GM21619 (cell line): ENCODE measurements around the gene SBDS.
"Not testable (repeated sequence)": the region's sequence is repeated elsewhere in the genome, so short reads cannot be mapped to it uniquely, and the experiment has no call there.

Experiments used
- ATAC-seq: cut with Tn5 transposase; IDR thresholded peaks from one replicate; pipeline ENCODE4 v1.9.1; 2021; ENCODE audit not compliant: unreplicated experiment

The SBDS gene

GRCh38 chr7:66995050-66995776 is at the start of gene SBDS:
Gene SBDS, minus strand, starts transcription at chr7:66995586. Its CDS starts 169 bp downstream, at chr7:66995417.
- peak; percentile 60 for ATAC-seq

- not testable (repeated sequence) for ATAC-seq
These were observed 48.2 kb upstream of the SBDS start for GRCh38 chr7:67043559-67043930.

DNA sequence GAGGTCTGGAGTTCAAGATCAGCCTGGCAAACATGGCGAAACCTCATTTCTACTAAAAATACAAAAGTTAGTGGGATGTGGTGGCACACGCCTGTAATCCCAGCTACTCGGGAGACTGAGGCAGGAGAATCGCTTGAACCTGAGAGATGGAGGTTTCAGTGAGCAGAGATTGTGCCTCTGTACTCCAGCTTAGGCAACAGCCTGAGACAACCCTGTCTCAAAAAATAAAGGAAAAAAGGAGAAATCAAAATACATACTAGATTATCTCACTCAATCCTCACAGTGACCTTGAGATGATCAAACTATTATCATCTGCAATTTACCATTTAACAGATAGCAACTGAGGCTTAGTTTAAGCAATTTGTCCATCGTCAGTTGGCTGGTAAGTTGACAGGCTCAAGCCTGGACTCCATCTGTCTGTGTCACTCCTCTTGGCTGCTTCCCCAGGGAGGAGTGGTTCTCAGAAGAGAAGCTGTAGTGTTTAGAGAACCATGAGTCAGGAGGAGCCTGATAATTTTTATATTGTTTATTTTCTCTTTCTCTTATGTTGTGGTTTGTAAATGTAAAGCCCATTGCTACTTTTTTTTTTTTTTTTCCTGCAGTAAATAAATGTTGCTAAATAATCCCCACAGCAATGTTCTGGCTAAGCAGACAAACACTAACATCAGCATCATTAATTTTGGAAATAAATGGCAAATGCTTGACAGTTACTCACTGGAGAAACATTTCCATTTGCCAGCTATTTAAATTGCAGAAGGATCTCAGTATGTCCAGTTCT is 47.6 kb upstream of the SBDS start:
- ATAC-seq = not testable (repeated sequence)

GRCh38 chr7:67040832-67041231 is 45.4 kb upstream of the SBDS start:
- not testable (repeated sequence) for ATAC-seq

DNA sequence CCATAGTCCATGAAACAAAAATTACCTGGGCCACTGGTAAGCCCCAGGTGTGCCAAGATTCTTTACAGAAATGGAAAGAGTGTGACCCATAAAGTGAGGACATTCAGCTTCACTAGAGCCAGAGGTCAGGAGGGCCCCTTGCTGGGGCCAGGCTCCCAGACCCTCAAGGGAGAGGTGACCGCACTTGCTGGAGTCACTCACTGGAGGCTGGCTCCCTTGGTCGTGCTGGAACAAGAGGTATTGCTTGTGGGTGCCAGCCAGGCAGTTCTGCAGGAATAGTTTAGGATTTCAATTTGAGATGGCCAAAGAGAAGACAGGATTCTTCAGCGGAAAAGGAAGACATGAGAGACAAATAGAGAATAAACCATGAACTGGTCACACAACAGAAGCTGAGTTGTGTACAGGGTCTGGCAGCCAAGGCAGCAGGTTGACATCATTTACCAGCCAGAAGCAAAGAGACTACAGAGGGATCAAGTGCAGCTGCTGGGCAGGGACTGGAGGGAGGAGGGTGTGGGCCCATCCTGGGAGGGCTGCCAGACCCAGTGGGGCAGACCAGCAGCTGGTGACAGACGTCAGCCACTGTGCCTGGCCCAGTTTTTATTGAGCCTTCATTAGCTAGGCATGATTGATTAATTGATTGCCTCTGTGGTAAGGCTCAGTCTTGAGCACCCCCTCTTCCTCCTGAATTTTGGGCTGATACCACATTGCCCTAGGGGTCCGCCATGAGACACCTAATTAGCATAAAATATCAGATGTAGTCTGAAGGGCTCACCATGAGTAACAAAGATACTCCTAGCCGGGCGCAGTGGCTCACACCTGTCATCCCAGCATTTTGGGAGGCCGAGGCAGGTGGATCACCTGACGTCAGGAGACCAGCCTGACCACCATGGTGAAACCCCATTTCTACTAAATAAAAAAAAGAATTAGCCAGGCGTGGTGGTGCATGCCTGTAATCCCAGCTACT is 41.3 kb upstream of the SBDS start:
- not testable (repeated sequence) for ATAC-seq

DNA sequence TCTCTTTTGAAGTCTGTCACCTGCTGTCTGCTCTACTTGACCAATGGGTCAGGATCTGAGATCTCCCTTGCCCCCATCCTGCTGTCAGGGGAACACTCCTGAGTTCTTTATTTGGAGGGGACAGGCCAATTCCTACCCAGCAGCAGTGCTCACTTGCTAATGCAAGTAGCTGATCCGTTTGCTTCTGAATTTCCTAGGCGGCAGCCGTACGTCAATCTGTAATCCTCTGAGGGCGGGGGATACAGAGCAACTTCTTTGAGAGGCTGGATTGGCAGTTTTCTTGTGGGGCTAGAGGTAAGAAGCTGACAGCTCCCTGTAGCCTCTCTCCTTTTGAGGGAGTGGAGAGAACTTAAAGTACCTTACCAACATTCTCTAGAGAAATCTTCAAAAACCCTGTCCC is 37.9 kb upstream of the SBDS start:
- no peak for ATAC-seq

DNA sequence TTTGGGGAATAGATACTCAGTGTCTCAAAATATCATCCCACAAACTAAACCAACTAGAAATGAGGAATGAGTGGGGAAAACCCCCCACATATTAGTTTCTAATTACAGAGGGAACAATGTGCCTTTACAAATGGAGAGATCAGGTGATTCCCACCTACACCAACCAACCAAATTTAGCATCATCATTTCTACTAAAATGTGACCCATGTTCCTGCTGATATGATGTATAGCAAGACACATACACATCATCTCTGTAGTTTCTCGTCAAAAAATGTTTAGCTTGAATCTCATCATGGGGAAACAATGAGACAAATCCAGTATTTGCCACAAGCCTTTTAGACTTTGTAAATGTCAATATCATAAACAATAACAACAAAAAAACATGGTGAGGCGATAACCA is 36.3 kb upstream of the SBDS start:
- ATAC-seq = not testable (repeated sequence)

DNA sequence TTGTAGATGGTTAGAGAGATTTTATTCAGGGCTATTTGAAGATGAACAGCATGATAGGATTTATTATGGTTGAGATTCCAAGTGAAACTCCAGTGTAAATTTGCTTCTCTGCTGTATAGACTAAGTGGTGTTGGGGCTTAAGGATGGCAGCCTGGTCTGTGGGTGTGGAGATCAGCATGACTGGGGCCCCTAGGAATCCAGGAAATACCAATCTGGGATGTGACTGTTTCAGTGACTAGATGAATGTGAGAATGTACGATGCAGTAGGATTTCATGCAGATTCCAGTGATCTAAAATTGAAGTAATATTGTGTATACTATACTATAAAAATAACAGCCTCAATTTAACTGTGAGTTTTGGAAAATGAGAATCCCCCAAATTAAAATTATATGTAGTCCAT is 30.1 kb upstream of the SBDS start:
- not testable (repeated sequence) for ATAC-seq

DNA sequence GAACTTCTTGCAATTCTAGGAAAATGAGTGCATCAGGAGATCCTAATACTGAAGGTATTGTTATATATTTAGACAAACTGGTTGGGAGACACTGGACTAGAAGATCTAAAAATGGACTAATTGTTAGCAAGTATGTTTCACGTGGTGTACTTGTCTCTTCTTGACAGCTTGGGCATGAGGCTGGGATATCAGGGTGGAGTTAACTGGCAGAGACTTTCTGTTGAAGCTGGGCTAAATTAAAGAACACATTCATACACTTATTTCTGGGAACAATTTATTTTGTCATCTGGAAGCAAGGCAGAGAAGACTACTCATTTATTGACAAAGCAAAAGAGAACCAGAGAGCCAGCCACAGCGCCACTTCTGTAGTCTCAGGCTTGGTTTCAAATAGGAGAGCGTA is 27.1 kb upstream of the SBDS start:
- ATAC-seq = no peak

DNA sequence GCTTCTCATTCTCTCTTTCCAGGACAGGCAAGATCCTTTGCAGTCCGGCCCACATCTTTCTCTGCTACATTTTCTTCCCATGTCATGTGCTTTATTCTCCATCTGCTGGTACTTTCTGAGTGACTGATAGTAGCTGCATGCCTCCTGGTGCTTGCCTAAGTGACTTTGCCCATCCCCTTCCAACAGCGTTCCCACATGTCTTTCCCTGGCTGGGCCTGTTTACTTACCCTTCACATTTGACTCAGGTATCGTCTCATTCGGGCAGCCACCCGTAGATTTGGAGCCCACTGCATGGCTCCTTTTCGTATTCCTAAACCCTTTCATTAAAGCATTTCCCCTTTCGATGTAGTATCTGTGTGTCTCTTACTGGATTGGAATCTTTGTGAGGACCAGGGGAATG is 25.9 kb upstream of the SBDS start:
- ATAC-seq = no peak

DNA sequence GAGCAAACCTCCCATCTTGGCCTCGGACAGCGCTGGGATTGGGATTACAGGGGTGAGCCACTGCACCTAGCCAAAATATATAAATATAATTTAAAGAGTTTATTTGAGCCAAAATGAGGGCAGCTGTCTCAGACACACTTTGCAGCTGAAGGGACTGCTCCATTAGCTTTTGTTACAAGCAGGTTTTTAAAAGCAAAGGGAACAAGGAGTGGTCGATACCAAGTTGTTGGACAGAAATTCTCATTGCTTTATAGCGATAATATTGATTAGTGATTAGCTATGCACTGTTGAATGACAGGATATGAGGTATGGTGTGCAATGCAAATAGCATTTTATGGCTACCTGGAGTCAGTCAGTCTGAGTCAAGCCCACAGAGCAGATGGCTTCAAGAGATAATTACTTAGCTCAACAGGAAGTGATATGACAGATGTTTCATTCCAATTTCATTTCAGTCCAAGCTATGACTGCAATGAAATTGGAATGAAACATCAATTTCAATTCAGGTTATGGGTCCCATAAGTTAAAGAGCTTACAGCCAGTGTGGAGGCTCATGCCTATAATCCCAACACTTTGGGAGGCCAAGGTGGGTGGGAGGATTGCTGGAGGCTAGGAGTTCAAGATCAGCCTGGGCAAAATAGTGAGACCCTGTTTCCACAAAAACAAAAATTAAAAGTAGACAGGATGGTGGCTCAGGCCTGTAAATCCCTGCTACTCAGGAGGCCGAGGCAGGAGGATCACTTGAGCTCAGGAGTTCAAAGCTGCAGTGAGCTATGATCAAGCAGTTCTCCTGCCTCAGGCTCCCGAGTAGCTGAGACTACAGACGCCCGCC is 24.4 kb upstream of the SBDS start:
- no peak for ATAC-seq

GRCh38 chr7:67018940-67019339 is 23.6 kb upstream of the SBDS start:
- ATAC-seq = no peak

- not testable (repeated sequence) for ATAC-seq
These were observed 22.6 kb upstream of the SBDS start for GRCh38 chr7:67017971-67018370.

GRCh38 chr7:67014076-67014622 is 18.8 kb upstream of the SBDS start:
- not testable (repeated sequence) for ATAC-seq

DNA sequence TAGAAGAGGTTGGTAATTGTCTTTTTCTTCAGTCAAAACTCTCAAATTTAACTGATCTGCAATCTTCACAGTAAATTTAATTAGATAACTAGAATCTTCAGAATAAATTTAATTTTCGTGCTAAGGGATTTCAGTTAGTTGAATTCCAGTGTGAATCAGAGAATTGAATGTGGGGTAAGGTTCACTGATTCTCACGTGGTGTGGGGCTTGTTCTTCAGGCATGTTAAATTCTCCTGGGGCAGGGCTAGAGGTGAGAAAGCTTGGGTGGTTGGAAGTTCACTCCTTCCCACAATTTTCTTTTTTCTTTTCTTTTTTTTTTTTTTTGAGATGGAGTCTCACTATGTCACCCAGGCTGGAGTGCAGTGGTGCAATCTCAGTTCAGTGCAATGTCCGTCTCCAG is 14.3 kb upstream of the SBDS start:
- ATAC-seq = not testable (repeated sequence)

- ATAC-seq = no peak
These were observed 12.9 kb upstream of the SBDS start for GRCh38 chr7:67008260-67008659.

GRCh38 chr7:67006965-67007364 is 11.6 kb upstream of the SBDS start:
- ATAC-seq = no peak

DNA sequence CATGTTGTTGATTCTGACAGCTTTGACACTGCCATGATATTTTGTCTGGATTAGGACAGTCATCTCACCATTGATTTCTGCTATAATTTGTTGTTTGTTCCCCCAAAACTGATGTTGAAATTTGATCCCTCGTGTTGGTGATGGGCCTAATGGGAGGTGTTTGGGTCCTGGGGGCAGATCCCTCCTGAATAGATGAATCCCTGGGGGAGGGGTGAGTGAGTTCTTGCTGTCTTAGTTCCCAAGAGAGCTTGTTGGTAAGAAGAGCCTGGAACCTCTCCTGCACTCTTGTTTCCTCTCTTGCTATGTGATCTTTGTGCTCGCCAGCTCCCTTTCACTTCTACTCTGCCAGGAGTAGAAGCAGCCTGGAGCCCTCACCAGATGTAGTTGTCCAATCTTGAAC is 8.8 kb upstream of the SBDS start:
- ATAC-seq = not testable (repeated sequence)

- ATAC-seq = not testable (repeated sequence)
These were observed 5.3 kb upstream of the SBDS start for GRCh38 chr7:67000601-67001258.
